ENCODE measurements around the gene TGM6.

DNA sequence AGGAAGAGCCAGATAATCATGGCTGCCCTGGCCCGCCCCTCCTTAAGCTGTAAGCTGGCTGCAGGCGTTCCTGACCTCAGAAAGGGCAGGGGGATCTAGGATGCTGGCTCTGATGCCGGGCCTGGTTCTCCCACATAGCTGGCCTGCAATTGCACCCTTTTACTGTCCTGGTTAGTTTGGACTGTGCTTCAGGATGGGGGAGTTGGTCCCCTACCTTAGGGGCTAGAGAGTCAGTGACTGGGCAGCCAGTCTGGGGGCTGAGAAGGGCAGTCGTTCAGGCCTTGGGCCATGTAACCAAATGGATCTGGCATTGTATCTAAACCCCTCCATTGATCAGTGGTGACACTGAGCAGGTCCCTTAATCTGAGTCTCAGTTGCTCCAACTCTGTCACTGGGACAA lies 44.2 kb upstream of the TGM6 start:
- TF ChIP-seq, protein P1, sequence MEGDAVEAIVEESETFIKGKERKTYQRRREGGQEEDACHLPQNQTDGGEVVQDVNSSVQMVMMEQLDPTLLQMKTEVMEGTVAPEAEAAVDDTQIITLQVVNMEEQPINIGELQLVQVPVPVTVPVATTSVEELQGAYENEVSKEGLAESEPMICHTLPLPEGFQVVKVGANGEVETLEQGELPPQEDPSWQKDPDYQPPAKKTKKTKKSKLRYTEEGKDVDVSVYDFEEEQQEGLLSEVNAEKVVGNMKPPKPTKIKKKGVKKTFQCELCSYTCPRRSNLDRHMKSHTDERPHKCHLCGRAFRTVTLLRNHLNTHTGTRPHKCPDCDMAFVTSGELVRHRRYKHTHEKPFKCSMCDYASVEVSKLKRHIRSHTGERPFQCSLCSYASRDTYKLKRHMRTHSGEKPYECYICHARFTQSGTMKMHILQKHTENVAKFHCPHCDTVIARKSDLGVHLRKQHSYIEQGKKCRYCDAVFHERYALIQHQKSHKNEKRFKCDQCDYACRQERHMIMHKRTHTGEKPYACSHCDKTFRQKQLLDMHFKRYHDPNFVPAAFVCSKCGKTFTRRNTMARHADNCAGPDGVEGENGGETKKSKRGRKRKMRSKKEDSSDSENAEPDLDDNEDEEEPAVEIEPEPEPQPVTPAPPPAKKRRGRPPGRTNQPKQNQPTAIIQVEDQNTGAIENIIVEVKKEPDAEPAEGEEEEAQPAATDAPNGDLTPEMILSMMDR (IDR thresholded peaks at IDR 0.05 in 8 of 11, conservative IDR thresholded peaks at IDR 0.05 in 3 of 11), result no peak
- TF ChIP-seq POLR2AphosphoS5 (IDR thresholded peaks at IDR 0.05), result no peak

Measured in spleen (tissue), 7 donors.